Chondrocyte (in vitro differentiated cells): ENCODE results near the gene EPB41L2. TPM values are rescaled to one million over a fixed set of nuclear protein-coding genes. Genes with fewer than 3 reads are reported as not detected.

Experiments
- DNase-seq: peaks from one replicate; pipeline ENCODE4 v3.0.0; 2021; ENCODE audit warnings: mixed read lengths, low spot score
- H3K27ac Mint-ChIP-seq: one replicate; pipeline ENCODE4 v1.8.0; 2021; ENCODE audit warnings: mild to moderate bottlenecking, moderate library complexity, mixed read lengths; ENCODE audit not compliant: unreplicated experiment
- H3K27me3 Mint-ChIP-seq: 2 replicates; pipeline ENCODE4 v1.8.0; 2021; ENCODE audit warnings: low read depth, mixed read lengths
- H3K36me3 Mint-ChIP-seq: 2 replicates; pipeline ENCODE4 v1.8.0; 2021; ENCODE audit warnings: low read depth, mixed read lengths
- H3K4me1 Mint-ChIP-seq: 2 replicates; pipeline ENCODE4 v1.8.0; 2021; ENCODE audit warnings: low read depth, mild to moderate bottlenecking, mixed read lengths
- H3K4me3 Mint-ChIP-seq: one replicate; pipeline ENCODE4 v1.8.0; 2021; ENCODE audit warnings: mild to moderate bottlenecking, moderate library complexity, mixed read lengths; ENCODE audit not compliant: unreplicated experiment
- H3K9me3 Mint-ChIP-seq: 2 replicates; pipeline ENCODE4 v1.8.0; 2021; ENCODE audit warnings: low read depth, mixed read lengths
- total RNA-seq: library from RNA; stranded (reverse); gene quantifications from 3 replicates; pipeline ENCODE4 v1.2.1, GENCODE V29; 2021
- TF ChIP-seq, protein P1 (sequence below): fragments of 200-600 bp; sonication (generic); IDR thresholded peaks from 2 replicates; pipeline ENCODE4 v1.5.0; 2021; ENCODE audit warnings: antibody characterized with exemption, mild to moderate bottlenecking, moderate library complexity

EPB41L2 gene
- total RNA-seq, 1 donor from 2014 or later: 65.8 TPM

DNA sequence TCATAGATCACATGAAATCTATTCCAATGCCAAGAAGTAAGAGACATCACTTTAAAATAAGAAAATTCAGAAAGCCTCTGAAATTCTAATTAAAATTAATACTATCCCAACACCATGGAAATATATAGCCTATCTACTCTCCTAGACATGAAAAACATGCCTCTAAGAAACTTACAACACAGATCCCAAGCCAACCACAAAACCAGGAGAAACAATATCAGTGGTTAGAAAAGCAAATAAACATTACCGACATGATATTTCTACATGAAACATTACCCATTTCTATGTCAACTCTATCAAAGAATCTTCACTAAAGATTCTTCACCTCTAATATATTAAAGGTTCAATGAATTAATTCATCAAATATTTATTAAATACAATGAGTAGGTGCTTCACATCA lies 4.8 kb downstream of the EPB41L2 start:
- TF ChIP-seq, protein P1, sequence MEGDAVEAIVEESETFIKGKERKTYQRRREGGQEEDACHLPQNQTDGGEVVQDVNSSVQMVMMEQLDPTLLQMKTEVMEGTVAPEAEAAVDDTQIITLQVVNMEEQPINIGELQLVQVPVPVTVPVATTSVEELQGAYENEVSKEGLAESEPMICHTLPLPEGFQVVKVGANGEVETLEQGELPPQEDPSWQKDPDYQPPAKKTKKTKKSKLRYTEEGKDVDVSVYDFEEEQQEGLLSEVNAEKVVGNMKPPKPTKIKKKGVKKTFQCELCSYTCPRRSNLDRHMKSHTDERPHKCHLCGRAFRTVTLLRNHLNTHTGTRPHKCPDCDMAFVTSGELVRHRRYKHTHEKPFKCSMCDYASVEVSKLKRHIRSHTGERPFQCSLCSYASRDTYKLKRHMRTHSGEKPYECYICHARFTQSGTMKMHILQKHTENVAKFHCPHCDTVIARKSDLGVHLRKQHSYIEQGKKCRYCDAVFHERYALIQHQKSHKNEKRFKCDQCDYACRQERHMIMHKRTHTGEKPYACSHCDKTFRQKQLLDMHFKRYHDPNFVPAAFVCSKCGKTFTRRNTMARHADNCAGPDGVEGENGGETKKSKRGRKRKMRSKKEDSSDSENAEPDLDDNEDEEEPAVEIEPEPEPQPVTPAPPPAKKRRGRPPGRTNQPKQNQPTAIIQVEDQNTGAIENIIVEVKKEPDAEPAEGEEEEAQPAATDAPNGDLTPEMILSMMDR: no peak
- Mint-ChIP-seq H3K9me3 (peaks cover 17% of the 10 kb centered on the region), H3K36me3 (peaks cover 18% of the 10 kb centered on the region), H3K4me1 (peaks cover 37% of the 10 kb centered on the region), H3K27me3 (no peaks in the 10 kb centered on the region), H3K27ac (peak overlapping the region; percentile 79), H3K4me3 (no peak overlapping the region)
- no peak for DNase-seq

DNA sequence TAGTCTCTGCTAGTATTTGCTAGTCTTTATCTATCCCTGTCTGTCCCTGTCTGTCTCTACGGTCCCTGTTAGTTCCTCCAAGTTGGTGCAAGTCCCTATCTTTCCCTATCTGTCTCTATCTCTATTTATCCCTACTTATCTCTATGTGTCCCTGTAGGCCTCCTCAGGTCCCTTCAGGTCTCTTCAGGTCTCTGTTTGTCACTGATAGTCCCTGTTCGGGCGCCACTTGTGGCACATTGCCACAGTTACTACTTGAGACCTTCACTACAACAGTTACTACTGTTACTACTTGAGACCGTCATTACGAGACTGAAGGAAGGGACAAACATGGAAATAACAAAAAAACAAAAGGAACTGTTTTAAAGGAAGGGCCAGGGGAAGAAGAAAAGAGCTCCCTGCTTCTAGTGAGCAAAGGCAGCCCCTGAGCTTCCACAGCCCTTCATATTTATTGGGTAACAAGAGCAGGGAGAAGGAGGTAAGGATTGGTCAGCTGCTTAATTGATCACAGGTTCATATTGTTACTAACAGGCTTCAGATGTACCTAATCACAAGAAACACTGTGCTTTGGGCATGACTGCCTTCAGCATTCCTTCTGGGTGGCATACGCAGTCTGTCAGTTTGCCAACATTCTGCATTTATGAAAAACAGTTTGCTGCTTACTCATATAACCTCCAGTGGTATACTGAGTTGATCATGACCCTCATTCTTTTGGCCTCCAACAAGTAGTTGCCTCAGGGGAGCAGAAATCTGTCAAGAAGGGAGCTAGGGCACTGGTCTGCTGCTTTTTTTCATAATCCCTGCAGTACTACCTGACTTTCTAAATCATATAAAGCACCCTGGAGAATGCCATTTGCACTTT lies 8.4 kb downstream of the EPB41L2 start:
- no peaks in the 10 kb centered on the region for H3K27me3 Mint-ChIP-seq
- TF ChIP-seq, protein P1: no peak
- no peak for DNase-seq
- H3K4me1 Mint-ChIP-seq: peaks cover 26% of the 10 kb centered on the region
- peaks cover 21% of the 10 kb centered on the region for H3K36me3 Mint-ChIP-seq
- H3K27ac Mint-ChIP-seq: no peak overlapping the region
- H3K9me3 Mint-ChIP-seq: peaks cover 23% of the 10 kb centered on the region
- no peak overlapping the region for H3K4me3 Mint-ChIP-seq

DNA sequence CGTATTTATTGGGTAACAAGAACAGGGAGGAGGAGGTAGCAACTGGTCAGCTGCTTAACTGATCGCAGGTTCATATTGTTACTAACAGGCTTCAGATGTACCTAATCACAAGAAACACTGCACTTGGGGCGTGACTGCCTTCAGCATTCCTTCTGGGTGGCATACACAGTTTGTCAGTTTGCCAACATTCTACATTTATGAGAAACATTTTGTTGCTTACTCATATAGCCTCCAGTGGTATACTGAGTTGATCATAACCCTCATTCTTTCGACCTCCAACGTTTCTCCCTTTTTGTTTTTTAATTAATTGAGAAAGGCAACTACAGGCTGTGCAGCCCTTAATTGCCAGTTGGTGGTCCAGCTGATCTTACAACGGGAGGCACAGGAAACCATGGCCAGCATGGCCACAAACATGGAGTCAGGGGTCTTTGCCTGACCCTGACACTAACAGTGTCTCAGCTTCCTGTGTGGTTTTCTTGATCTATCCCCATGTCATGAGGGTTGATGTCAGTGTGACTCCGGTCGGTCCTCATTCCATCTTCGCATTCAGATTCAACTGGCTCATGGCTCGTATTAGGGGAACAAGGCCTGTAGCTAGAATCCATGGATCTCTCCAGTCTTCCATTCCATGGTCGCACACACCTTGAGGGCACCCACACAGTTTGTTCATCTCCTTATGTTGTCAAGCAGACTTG lies 9.4 kb downstream of the EPB41L2 start:
- no peak for DNase-seq
- Mint-ChIP-seq H3K4me3 (no peak overlapping the region), H3K27me3 (no peaks in the 10 kb centered on the region), H3K27ac (no peak overlapping the region), H3K9me3 (peaks cover 23% of the 10 kb centered on the region), H3K4me1 (peaks cover 28% of the 10 kb centered on the region), H3K36me3 (peaks cover 21% of the 10 kb centered on the region)
- TF ChIP-seq, protein P1: no peak

DNA sequence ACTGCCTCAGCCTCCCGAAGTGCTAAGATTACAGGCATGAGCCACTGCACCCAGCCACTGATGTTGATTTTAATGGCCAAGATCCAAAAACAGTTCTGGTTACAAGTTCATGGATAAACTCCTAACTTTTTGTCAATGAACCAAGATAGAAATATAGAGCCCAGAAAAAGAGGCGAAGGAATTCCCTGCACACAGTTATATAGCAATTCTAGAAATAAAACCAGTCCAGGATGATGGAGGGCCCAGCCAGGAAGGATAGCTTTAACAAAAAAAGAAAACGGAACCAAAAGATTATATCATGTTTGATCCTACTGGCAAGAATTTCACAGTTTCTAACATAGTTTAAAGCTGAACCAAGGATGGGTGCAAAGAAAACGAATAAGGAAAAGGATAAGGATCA lies 10.9 kb downstream of the EPB41L2 start:
- Mint-ChIP-seq H3K36me3 (peaks cover 20% of the 10 kb centered on the region), H3K4me1 (peaks cover 31% of the 10 kb centered on the region), H3K27me3 (no peaks in the 10 kb centered on the region), H3K9me3 (peaks cover 23% of the 10 kb centered on the region), H3K27ac (no peak overlapping the region), H3K4me3 (no peak overlapping the region)
- TF ChIP-seq, protein P1: no peak
- no peak for DNase-seq

DNA sequence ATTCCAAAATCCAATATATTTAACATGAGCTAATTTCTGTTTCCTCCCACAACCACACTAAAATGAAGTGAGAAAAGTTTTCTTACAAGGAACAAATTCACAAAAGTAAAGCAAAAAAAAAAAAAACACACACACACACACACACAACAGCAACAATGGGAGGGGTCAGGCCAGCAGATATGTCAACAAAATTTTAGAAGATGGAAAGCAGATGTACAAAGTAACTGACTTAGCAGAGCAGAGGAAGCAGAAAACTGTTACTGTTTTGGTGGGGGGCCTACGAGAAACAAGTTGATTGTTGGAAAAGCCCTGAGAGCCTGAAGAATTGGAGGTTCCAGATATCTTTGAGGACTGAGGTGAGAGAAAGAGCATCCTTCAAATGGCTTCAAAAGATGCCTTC lies 11.7 kb downstream of the EPB41L2 start:
- H3K36me3 Mint-ChIP-seq: peaks cover 18% of the 10 kb centered on the region
- no peak overlapping the region for H3K4me3 Mint-ChIP-seq
- DNase-seq: no peak
- no peaks in the 10 kb centered on the region for H3K27me3 Mint-ChIP-seq
- peaks cover 20% of the 10 kb centered on the region for H3K9me3 Mint-ChIP-seq
- TF ChIP-seq, protein P1: no peak
- H3K27ac Mint-ChIP-seq: no peak overlapping the region
- peaks cover 31% of the 10 kb centered on the region for H3K4me1 Mint-ChIP-seq
